ENCODE measurements around the gene PIP5K1B.

Gene PIP5K1B

GRCh38 chr9:68933434-68934328, 228.6 kb downstream of the PIP5K1B start:
- no peak for DNase-seq (ENCODE audit: low spot score)
- no peak for TF ChIP-seq CTCF (IDR thresholded peaks at IDR 0.05; ENCODE audit: extremely low read depth, missing control alignments)

- no peak for DNase-seq (ENCODE audit: low spot score)
- TF ChIP-seq CTCF (IDR thresholded peaks at IDR 0.05; ENCODE audit: extremely low read depth, missing control alignments): no peak
Observed at GRCh38 chr9:68934329-68934644, 229.2 kb downstream of the PIP5K1B start.

GRCh38 chr9:68940573-68940972, 235.5 kb downstream of the PIP5K1B start:
- TF ChIP-seq CTCF (IDR thresholded peaks at IDR 0.05; ENCODE audit: extremely low read depth, missing control alignments): no peak
- DNase-seq (ENCODE audit: low spot score): no peak

GRCh38 chr9:68941780-68942459, 236.9 kb downstream of the PIP5K1B start:
- no peak for DNase-seq (ENCODE audit: low spot score)
- no peak for TF ChIP-seq CTCF (IDR thresholded peaks at IDR 0.05; ENCODE audit: extremely low read depth, missing control alignments)

- no peak for DNase-seq (ENCODE audit: low spot score)
- TF ChIP-seq CTCF (IDR thresholded peaks at IDR 0.05; ENCODE audit: extremely low read depth, missing control alignments): no peak
Observed at GRCh38 chr9:68942790-68943189, 237.8 kb downstream of the PIP5K1B start.

GRCh38 chr9:68947015-68947414, 242.0 kb downstream of the PIP5K1B start:
- no peak for DNase-seq (ENCODE audit: low spot score)
- no peak for TF ChIP-seq CTCF (IDR thresholded peaks at IDR 0.05; ENCODE audit: extremely low read depth, missing control alignments)

- TF ChIP-seq CTCF (IDR thresholded peaks at IDR 0.05; ENCODE audit: extremely low read depth, missing control alignments): no peak
- no peak for DNase-seq (ENCODE audit: low spot score)
Observed at GRCh38 chr9:68947842-68948569, 243.0 kb downstream of the PIP5K1B start.
